Body of pancreas (tissue), 4 donors: Measurements from ENCODE around the gene GRM1.

Experiments used
- POLR2A ChIP-seq, 3 donors: fragments of 450-650 bp; IDR thresholded peaks; one replicate each; pipeline ENCODE4 v1.6.1; 2016; ENCODE audit warnings: antibody characterized with exemption in 3 of 3, mild to moderate bottlenecking in 2 of 3
- TF ChIP-seq, protein P1 (sequence below), 7 experiments: fragments of 450-650 bp in 4 of 7; fragments of 200-600 bp in 3 of 7; sonication (generic) in 3 of 7; IDR thresholded peaks; one replicate each; pipeline ENCODE4 v1.5.1; 2016 to 2019; ENCODE audit warnings: antibody characterized with exemption in 7 of 7

DNA sequence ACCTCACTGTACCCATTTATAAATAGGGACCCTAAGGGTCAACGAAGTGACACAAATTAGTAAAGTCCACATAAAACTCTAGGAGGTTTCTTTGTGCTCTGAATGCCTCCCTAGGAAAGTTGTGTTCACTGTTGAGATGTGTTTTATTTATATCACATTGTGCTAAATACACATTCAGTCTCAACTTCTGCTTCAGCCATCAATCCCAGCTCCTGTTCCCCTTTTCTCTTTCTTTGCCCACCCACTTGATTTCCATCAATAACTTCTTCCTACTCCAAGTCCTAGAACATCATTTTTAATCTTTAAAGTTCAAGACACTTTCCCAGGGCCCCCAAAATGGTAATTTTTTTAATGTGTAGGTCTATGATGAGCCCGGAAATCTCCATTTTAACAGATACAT, 306.5 kb downstream of the GRM1 start:
- TF ChIP-seq, protein P1, sequence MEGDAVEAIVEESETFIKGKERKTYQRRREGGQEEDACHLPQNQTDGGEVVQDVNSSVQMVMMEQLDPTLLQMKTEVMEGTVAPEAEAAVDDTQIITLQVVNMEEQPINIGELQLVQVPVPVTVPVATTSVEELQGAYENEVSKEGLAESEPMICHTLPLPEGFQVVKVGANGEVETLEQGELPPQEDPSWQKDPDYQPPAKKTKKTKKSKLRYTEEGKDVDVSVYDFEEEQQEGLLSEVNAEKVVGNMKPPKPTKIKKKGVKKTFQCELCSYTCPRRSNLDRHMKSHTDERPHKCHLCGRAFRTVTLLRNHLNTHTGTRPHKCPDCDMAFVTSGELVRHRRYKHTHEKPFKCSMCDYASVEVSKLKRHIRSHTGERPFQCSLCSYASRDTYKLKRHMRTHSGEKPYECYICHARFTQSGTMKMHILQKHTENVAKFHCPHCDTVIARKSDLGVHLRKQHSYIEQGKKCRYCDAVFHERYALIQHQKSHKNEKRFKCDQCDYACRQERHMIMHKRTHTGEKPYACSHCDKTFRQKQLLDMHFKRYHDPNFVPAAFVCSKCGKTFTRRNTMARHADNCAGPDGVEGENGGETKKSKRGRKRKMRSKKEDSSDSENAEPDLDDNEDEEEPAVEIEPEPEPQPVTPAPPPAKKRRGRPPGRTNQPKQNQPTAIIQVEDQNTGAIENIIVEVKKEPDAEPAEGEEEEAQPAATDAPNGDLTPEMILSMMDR (IDR thresholded peaks at IDR 0.05) = no peak
- TF ChIP-seq POLR2A (IDR thresholded peaks at IDR 0.05) = no peak
